Lung microvascular endothelial cell (primary cell): ENCODE results near the gene SIRPA. TPM values are rescaled to one million over a fixed set of nuclear protein-coding genes. Genes with fewer than 3 reads are reported as not detected.

ENCODE experiments used
- DNase-seq, 2 donors: peaks; one replicate each; pipeline versions ENCODE4 v3.0.0 to v3.0.0-alpha.2; 2010; ENCODE audit warnings: low read depth in 2 of 2
- total RNA-seq: library from RNA; depleted of rRNA; stranded (reverse); fragments of >200 nt; gene quantifications from 2 replicates; pipeline ENCODE4 v1.2.1, GENCODE V29; 2014

Gene SIRPA
- total RNA-seq, 1 donor from 2014 or later, result 51.8 TPM

DNA sequence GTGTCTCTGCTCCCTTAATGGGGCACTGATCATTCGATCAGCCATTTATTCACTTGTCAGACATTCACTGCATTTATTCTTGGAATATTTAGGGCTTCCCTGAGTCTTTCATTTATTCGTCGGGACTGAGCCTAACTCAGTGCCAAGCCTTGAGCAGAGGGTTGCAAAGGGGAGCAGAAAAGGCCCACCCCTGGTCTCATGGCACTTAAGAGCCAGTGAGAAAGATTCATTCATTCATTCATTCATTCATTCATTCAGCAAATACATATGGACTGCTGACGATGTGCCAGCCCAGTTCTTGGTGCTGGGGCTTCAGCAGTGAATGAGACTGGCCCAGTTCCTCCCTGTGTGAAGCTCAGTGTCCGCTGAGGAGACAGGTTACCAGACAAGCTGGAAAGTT is 36.6 kb downstream of the SIRPA start:
- no peak for DNase-seq

DNA sequence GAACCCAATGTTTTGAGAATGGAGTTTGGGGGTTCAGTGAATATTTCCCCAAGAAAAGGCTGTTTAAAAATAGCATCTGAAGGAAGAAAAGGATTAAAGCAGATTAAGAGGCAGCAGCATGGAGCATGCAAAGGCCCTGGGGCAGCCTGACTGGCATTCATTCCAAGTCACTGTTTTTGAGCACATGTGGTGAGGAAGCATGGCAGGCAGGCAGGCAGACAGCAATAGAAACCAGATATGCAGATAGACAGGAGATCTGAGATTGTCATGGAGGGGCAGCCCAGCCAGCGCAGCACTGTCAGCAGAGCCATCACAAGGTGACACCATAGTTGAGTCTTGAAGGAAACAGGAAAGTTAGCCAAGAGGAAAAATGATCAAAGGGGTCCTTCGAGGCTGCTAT is 37.8 kb downstream of the SIRPA start:
- DNase-seq, result no peak

DNA sequence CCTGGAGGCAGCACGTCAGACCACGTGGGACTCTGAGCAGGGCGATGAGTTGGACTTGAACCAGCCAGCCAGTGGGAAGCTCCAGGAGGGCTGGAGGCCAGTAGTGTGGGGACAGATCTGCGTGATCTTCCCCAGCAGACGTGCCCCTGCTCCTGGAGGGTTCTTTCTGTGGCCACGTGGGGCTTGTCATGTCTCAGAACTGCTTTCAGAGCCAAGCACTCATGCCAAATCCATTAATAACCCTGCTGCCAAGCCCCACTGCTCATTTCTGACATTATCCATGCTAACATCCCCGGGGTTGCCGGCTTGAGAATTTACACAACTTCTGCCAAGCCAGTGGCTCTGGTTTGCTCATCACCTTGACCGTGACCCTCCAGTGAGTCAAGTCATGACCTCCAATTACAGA is 38.3 kb downstream of the SIRPA start:
- no peak for DNase-seq

DNA sequence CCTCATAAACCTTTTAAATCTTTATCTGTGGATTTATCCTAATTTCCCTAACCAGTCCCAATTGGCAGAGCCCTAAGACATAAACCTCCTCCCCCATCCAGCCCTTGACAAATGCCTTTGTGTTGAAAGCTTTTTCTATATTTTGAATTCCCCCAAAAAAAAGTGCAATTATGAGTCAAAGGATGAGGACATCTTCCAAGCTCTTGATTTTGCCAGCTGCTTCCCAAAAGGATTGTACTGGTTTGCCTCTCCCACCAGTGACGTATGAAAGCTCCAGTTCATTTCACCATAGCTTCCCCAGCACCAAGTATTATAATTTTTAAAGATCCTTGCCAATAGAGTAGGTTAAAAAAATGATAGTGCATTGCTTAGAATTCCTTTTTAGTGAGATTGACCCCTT is 38.9 kb downstream of the SIRPA start:
- no peak for DNase-seq

DNA sequence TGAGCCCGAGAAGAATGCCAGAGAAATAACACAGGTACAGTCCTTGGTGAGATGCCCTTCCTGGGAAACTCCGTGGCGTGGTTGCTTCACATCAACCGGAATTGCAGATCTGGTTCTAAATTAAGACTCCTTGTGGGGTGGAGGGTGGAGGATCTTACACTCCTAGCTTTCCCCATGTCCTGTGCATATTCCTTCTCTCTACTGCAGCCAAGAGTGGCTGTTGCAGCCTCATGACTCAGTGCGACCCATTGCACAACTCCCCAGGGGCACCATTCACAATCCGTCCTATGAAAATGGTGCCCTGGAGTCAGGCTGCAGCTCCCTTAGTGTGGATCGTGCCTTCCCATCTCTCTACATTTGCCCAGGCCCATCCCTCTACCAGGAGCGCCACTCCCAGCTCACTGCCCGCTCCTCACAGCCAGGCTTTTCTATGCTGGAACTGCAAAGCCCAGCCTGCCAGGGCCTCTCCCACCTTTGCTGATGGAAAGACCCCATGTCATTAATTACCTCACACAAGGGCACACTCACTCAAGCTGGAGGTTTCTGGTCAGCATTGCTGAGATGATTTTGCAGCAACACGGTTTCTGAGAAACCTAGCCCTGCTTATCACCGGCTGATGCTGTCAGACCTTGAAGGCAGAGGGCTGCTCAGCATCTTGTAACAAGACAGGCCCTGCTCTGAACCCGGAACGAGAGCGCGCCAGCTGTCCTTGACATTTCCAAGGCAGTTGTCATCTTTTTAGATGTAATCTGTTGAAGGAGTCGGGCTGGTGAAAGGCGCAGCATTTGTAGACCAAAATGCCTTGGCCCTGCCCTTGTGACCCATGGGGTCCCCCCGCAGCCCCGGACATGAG is 39.7 kb downstream of the SIRPA start:
- no peak for DNase-seq

DNA sequence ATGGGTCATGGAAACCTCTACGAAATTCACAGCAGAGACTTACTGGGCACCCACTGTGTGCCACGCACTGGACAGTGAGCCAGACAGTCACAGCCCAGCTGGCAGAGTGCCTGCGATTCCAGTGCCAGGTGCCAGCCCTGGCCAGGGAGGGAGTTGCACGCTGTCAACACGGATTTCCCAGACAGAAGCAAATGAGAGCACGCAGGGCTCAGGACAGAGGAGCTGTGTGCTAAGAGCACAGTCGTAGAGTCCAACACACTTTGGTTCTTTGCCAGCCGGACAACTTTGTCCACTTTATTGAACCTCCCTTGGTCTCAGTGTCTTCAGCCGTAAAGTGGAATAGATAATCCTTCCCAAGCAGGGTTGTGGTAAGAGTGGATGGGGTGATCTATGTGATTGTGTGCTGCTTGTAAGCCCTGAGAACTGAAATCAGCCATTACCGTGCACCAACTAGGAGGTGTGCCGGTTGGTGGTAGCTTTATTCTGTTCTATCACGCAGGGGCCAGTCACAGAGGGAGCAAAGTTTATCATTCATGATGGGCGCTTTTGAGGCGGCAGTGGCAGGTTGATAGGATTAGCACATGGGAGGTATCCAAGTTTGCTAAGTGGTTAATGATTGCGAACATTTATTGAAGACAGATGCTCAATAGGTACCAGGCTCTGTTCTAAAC is 40.6 kb downstream of the SIRPA start:
- no peak for DNase-seq

DNA sequence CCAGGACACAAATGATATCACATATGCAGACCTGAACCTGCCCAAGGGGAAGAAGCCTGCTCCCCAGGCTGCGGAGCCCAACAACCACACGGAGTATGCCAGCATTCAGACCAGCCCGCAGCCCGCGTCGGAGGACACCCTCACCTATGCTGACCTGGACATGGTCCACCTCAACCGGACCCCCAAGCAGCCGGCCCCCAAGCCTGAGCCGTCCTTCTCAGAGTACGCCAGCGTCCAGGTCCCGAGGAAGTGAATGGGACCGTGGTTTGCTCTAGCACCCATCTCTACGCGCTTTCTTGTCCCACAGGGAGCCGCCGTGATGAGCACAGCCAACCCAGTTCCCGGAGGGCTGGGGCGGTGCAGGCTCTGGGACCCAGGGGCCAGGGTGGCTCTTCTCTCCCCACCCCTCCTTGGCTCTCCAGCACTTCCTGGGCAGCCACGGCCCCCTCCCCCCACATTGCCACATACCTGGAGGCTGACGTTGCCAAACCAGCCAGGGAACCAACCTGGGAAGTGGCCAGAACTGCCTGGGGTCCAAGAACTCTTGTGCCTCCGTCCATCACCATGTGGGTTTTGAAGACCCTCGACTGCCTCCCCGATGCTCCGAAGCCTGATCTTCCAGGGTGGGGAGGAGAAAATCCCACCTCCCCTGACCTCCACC is 42.2 kb downstream of the SIRPA start:
- DNase-seq, result no peak

DNA sequence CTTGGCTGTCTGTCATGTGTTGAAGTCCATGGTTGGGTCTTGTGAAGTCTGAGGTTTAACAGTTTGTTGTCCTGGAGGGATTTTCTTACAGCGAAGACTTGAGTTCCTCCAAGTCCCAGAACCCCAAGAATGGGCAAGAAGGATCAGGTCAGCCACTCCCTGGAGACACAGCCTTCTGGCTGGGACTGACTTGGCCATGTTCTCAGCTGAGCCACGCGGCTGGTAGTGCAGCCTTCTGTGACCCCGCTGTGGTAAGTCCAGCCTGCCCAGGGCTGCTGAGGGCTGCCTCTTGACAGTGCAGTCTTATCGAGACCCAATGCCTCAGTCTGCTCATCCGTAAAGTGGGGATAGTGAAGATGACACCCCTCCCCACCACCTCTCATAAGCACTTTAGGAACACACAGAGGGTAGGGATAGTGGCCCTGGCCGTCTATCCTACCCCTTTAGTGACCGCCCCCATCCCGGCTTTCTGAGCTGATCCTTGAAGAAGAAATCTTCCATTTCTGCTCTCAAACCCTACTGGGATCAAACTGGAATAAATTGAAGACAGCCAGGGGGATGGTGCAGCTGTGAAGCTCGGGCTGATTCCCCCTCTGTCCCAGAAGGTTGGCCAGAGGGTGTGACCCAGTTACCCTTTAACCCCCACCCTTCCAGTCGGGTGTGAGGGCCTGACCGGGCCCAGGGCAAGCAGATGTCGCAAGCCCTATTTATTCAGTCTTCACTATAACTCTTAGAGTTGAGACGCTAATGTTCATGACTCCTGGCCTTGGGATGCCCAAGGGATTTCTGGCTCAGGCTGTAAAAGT is 43.5 kb downstream of the SIRPA start:
- DNase-seq, result no peak

DNA sequence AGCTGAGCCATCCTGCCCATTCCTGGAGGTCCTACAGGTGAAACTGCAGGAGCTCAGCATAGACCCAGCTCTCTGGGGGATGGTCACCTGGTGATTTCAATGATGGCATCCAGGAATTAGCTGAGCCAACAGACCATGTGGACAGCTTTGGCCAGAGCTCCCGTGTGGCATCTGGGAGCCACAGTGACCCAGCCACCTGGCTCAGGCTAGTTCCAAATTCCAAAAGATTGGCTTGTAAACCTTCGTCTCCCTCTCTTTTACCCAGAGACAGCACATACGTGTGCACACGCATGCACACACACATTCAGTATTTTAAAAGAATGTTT is 44.0 kb downstream of the SIRPA start:
- no peak for DNase-seq

DNA sequence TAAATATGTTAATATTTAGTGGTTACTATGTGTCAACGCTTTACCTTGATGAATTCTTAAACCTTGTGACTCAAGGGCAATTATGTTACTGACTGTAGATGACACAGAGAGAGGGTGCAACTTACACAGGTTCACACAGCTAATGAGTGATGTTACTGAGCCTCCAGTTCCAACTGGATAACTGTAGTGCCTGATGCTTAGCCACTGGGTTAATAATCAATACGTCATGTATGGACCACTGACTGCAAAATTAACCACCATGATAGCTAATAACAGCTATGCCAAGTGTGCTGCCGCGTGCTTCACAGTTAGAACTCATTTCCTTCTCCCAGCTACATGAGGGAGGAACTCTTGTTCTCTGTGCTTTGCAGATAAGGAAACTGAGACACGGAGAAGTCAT is 45.4 kb downstream of the SIRPA start:
- DNase-seq, result no peak

DNA sequence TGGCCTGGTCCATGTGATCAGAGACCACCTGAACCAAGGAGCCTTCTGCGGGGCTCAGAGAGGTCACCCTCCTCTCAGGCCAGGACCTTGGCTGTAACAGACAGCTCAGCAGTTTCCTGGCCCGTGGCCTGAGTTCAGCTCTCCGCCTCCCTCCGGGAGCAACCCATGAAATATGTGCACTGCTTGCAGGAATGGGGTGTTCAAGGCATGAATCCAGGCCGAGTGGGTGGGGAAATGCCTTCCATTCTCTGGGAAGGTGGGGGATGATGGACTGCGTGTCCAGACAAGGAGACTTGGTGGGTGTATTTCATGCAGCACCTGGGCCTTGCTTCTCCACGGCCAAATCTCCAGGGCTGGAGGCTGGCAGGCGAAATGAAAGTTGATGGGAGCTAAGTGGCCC is 46.0 kb downstream of the SIRPA start:
- no peak for DNase-seq

DNA sequence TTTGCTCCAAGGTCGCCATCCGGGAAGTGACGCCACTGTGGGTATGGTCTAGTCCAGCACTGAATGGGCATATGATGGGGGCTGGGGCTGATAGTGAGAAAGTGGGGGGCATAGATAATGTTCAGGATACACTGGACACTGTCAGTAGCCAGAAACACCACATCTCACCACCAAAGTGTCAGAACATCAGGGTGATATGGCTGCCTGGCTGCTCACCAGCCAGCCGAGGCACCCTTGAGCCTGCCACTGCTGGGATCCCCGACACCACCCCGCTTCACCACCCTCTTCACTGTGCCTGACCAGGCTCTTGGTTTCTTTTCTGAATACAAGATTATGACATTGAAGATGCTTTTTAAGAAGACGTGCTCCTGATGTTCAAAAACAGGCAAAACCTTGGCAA is 46.9 kb downstream of the SIRPA start:
- no peak for DNase-seq

DNA sequence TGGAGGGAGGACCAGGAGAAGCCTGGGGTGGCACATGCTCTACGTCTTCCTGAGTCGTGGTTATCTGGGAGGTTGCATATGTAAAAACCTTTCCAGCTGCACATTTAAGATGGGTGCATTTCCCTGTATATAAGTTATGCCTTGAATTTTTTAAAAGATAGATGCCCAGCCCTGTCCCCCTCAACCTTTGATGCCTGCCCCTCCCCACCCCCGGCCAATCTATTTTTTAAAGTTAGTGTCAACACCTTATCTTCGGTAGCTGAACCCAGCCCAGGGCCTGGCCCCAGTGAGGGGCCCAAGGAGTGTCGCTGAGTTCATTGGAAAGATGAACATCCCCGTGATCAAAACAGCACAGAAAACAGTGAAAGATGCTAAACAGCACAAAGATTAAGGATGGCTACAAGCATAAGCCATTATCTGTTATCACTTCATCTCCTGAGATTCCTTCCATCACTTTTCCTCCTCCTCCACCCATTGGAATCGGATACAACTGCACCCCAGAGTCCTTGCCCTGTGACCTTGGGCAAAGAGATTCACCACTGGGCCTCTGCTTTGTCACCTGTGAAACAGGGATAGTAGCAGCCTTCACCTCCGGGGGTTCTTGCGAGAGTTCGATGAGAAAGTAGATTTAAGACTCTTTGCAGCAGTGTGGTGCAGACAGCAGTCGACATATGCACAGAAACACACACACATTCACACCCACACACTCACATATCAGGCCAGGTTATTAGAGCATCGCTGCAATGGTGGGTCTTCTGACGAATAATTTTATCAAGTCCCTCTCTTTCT is 47.5 kb downstream of the SIRPA start:
- DNase-seq, result no peak

DNA sequence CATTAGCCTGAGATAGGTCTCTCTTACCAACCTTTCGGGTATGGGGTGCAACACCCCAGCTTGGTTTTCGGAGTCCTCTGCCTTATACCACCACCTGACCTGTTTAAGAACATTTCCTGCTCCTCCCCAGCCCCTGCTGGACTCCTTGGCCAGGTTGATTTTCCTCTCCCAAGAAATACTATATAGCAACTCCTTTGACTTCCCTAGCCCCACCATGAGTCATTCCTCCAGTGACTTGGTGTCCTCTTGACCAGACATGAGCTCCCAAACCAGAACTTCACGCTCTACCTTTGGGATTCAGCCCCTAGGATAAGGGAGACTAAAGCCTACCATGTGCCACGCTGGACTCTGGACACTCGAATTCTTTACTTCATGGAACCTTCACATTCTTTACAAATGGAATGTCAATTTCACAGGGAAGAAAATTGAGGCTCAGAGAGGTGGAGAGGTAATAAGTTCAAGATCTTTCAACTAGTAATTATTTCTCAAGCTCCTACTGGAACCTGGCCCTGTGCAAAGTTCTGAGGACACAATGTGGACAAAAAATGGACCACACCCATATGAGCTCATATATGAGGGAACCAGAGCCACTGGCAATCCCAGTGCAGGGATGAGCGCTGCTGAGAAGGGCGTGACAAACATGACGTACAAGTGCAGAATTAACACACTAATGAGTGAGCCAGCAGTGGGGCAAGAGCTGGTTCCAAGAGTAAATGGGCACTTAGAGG is 48.2 kb downstream of the SIRPA start:
- no peak for DNase-seq

DNA sequence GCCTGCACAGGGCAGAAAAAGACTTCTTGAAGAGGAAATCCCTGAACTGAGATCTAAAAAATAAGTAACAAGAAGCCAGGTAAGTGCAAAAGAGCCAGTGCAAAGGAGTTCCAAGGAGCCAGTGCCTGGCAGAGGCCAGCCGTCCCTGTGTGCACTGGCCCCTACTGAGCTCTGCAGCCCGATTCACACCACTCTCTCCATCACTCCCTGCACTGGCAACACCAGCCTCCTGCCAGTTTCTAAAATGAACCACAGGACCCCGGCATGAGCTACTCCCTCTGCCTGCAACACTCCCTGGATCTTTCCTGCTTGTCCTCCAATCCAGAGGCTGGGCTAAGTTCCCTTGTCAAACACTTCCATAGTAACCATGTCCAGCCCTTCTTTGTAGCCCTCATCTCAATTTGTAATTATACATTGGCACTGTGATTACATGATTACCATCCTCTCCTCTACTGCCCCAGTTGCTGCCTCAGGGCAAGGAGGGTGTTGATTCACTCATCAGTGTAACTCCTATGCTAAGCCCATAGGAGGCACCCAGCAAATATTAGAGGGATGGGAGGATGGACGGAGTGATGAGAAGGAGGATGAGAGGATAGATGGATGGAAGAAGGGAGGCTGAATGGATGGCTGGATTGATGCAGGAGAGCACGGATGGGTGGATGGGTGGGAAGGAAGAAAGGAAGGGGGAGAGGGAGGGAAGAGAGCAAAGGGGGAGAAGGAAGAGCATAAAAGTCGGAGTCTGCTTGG is 49.3 kb downstream of the SIRPA start:
- no peak for DNase-seq

DNA sequence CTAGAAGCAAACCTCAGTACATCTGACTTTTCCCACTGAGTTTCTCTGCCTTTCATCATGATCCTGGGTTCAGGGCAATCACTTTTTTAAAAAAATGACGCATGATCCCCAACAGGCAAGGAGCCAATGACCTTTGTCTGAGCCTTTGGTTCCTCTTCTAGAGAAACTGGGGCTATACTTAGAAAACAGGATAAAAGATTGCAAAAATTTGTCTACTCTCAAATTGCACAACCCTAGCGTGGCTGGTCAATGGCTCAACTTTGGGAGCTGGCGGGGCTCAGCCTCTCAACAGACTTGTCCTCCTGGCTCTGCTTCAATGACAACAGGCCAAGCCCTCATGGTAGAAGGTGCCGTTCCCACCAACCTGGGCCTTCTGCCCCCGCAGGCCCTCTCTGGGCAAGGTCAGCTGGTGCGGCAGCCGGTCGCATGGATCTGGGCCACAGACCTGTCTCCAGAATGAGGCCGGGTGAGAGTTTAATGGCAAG is 50.0 kb downstream of the SIRPA start:
- no peak for DNase-seq

DNA sequence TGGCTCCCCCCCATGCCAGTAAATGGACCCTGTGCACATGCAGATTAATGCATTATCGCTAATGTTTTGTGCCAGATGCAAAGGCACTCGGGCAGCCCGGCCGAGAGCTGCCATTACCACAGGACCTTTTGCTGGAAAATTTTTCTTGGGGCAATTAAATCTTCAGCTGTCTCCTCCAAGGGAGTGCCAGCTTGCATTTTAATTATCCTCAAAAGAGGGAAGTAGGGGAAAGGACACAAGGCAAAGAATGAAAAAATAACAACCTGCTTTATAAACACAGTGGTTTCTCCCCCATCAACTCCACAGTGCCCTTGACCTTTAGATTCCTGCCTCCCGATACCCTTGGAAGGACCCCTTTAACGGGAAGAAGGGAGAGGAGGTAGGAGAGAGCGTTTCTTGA is 50.5 kb downstream of the SIRPA start:
- DNase-seq, result no peak

DNA sequence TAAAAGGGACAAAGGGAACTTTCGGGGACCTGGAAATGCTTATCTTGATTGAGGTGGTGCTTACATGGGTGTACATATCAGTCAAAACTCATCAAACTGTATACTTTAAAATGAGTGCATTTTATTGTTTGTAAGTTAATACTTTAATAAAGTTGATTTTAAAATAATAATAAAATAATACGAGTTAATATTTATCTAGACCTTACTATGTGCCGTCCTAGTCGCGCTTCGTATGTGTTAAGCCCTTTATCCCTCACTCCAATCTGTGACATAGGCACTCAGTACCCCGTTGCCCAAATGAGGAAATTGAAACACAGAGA is 51.2 kb downstream of the SIRPA start:
- no peak for DNase-seq

DNA sequence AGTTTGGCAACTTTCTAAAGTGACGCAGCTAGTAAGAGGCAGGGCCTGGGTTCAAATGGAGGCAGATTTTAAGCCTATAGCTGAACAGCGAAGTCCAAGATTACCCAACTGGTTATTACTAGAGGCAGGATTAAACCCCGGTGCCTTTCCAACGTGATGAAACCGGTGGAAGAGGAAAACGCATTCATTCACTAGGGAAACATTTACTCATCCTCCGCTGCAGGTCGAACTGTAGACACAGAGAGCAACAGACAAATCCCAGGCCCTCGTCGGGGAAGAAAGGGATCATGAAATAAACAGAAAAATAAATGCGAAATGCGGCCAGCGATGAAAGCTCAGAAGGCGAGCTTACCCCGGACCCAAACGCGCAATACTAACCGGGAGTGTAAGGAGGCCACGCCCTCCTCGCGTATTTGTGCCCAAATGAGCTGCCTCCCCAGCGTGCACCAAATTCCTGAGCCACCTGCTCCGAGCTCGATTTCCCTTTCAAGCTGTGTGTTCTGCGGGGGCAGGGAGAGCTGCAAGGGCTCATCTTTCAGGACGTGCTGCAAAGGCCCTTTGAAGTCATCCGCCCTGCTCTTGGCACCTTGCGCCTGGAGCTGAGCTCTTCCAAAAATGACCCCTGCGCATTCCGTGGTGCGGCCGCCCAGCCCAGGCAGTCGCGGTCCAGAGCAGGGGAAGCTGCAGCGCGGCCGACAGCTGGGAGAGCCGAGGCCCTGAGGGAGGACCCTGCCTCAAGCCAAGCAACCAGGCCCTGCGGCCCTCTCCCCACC is 51.7 kb downstream of the SIRPA start:
- DNase-seq, result peak in 1 of 2 donors; percentile 65
